GM23248 (cell line): ENCODE measurements around the gene MYO1H.

Experiments
- EZH2 ChIP-seq: fragments of 200-600 bp; sonication (generic); IDR thresholded peaks from 2 replicates; pipeline ENCODE4 v1.6.1; 2018; ENCODE audit warnings: antibody characterized with exemption, mild to moderate bottlenecking; ENCODE audit not compliant: insufficient read depth, poor library complexity, severe bottlenecking
- EZH2phosphoT487 ChIP-seq: fragments of 200-600 bp; sonication (generic); IDR thresholded peaks from 2 replicates; pipeline ENCODE4 v1.6.1; 2018; ENCODE audit warnings: antibody characterized with exemption, moderate library complexity, mild to moderate bottlenecking, low read depth; ENCODE audit not compliant: insufficient read depth

GRCh38 chr12:109307051-109307450, 40.6 kb upstream of the MYO1H start:
- TF ChIP-seq EZH2phosphoT487 (no peak), EZH2 (no peak)
